ENCODE measurements around the gene ENTPD8. TPM values are rescaled to one million over a fixed set of nuclear protein-coding genes. Genes with fewer than 3 reads are reported as not detected.
"Not testable (repeated sequence)": the region's sequence is repeated elsewhere in the genome, so short reads cannot be mapped to it uniquely, and the experiment has no call there.

The ENTPD8 gene
- total RNA-seq, 1 donor from 2014 or later, result 0.21 TPM

- no peaks in the 10 kb centered on the region for H3K9me3 Mint-ChIP-seq (ENCODE audit: unreplicated experiment)
- TF ChIP-seq CTCF (IDR thresholded peaks at IDR 0.05; ENCODE audit: unreplicated experiment), result no peak
- H3K36me3 Mint-ChIP-seq (ENCODE audit: low read depth, unreplicated experiment), result no peaks in the 10 kb centered on the region
- H3K4me3 Mint-ChIP-seq (ENCODE audit: unreplicated experiment), result no peak overlapping the region
- peaks cover 5% of the 10 kb centered on the region for H3K27me3 Mint-ChIP-seq (ENCODE audit: unreplicated experiment)
- no peaks in the 10 kb centered on the region for H3K4me1 Mint-ChIP-seq (ENCODE audit: unreplicated experiment)
- no peak for DNase-seq (ENCODE audit: low spot score)
- no peak overlapping the region for H3K27ac Mint-ChIP-seq (ENCODE audit: unreplicated experiment)
These were observed 11.0 kb upstream of the ENTPD8 start for GRCh38 chr9:137452006-137452760.

- H3K27me3 Mint-ChIP-seq (ENCODE audit: unreplicated experiment); H3K36me3 Mint-ChIP-seq (ENCODE audit: low read depth, unreplicated experiment); H3K9me3 Mint-ChIP-seq (ENCODE audit: unreplicated experiment); H3K4me3 Mint-ChIP-seq (ENCODE audit: unreplicated experiment); H3K27ac Mint-ChIP-seq (ENCODE audit: unreplicated experiment); H3K4me1 Mint-ChIP-seq (ENCODE audit: unreplicated experiment); DNase-seq (ENCODE audit: low spot score): not testable (repeated sequence)
These were observed 10.3 kb upstream of the ENTPD8 start for GRCh38 chr9:137451264-137452005.

- H3K4me1 Mint-ChIP-seq (ENCODE audit: unreplicated experiment); DNase-seq (ENCODE audit: low spot score); H3K27ac Mint-ChIP-seq (ENCODE audit: unreplicated experiment); H3K4me3 Mint-ChIP-seq (ENCODE audit: unreplicated experiment); H3K27me3 Mint-ChIP-seq (ENCODE audit: unreplicated experiment); H3K9me3 Mint-ChIP-seq (ENCODE audit: unreplicated experiment); H3K36me3 Mint-ChIP-seq (ENCODE audit: low read depth, unreplicated experiment): not testable (repeated sequence)
These were observed 9.5 kb upstream of the ENTPD8 start for GRCh38 chr9:137450539-137451222.

- DNase-seq (ENCODE audit: low spot score), result peak; percentile 6
- peaks cover 7% of the 10 kb centered on the region for H3K27me3 Mint-ChIP-seq (ENCODE audit: unreplicated experiment)
- no peaks in the 10 kb centered on the region for H3K9me3 Mint-ChIP-seq (ENCODE audit: unreplicated experiment)
- no peak overlapping the region for H3K27ac Mint-ChIP-seq (ENCODE audit: unreplicated experiment)
- H3K4me1 Mint-ChIP-seq (ENCODE audit: unreplicated experiment), result no peaks in the 10 kb centered on the region
- H3K4me3 Mint-ChIP-seq (ENCODE audit: unreplicated experiment), result no peak overlapping the region
- no peak for TF ChIP-seq CTCF (IDR thresholded peaks at IDR 0.05; ENCODE audit: unreplicated experiment)
- no peaks in the 10 kb centered on the region for H3K36me3 Mint-ChIP-seq (ENCODE audit: low read depth, unreplicated experiment)
These were observed 8.9 kb upstream of the ENTPD8 start for GRCh38 chr9:137449931-137450538.

- no peaks in the 10 kb centered on the region for H3K9me3 Mint-ChIP-seq (ENCODE audit: unreplicated experiment)
- no peaks in the 10 kb centered on the region for H3K36me3 Mint-ChIP-seq (ENCODE audit: low read depth, unreplicated experiment)
- H3K4me1 Mint-ChIP-seq (ENCODE audit: unreplicated experiment), result no peaks in the 10 kb centered on the region
- no peak for DNase-seq (ENCODE audit: low spot score)
- H3K27ac Mint-ChIP-seq (ENCODE audit: unreplicated experiment), result no peak overlapping the region
- peaks cover 11% of the 10 kb centered on the region for H3K27me3 Mint-ChIP-seq (ENCODE audit: unreplicated experiment)
- no peak for TF ChIP-seq CTCF (IDR thresholded peaks at IDR 0.05; ENCODE audit: unreplicated experiment)
- no peak overlapping the region for H3K4me3 Mint-ChIP-seq (ENCODE audit: unreplicated experiment)
These were observed 8.1 kb upstream of the ENTPD8 start for GRCh38 chr9:137449081-137449844.
